ENCODE results near the gene TGFBRAP1.

Gene TGFBRAP1

GRCh38 chr2:105313877-105314276 lies 15.7 kb downstream of the TGFBRAP1 start:
- Histone ChIP-seq H2AFZ (ENCODE audit: low read depth) (no peak overlapping the region), H3K27ac (no peak overlapping the region), H3K4me3 (IDR thresholded peaks at IDR 0.05; ENCODE audit: insufficient read depth, low read depth, low read length) (no peak overlapping the region), H4K20me1 (ENCODE audit: insufficient read depth) (no peaks in the 10 kb centered on the region), H3K4me1 (ENCODE audit: low read depth, poor library complexity, severe bottlenecking) (peaks cover 4% of the 10 kb centered on the region), H3K36me3 (ENCODE audit: insufficient read depth) (no peaks in the 10 kb centered on the region), H3K4me2 (no peak overlapping the region), H3K27me3 (ENCODE audit: insufficient read depth, low read depth) (no peaks in the 10 kb centered on the region), H3K79me2 (ENCODE audit: insufficient read depth, low read depth) (peaks cover 47% of the 10 kb centered on the region; the same call in 1 of the 2 replicates), H3K9ac (no peak overlapping the region)
- no peak for TF ChIP-seq CTCF (conservative IDR thresholded peaks at IDR 0.05; ENCODE audit: low read depth, low read length)

- H3K4me2 ChIP-seq, result no peak overlapping the region
- H4K20me1 ChIP-seq (ENCODE audit: insufficient read depth), result no peaks in the 10 kb centered on the region
- no peaks in the 10 kb centered on the region for H3K27me3 ChIP-seq (ENCODE audit: insufficient read depth, low read depth)
- no peak overlapping the region for H3K9ac ChIP-seq
- H3K4me3 ChIP-seq (IDR thresholded peaks at IDR 0.05; ENCODE audit: insufficient read depth, low read depth, low read length), result no peak overlapping the region
- TF ChIP-seq CTCF (conservative IDR thresholded peaks at IDR 0.05; ENCODE audit: low read depth, low read length), result no peak
- peaks cover 19% of the 10 kb centered on the region; the same call in 1 of the 2 replicates for H3K79me2 ChIP-seq (ENCODE audit: insufficient read depth, low read depth)
- H3K36me3 ChIP-seq (ENCODE audit: insufficient read depth), result no peaks in the 10 kb centered on the region
- no peak overlapping the region for H3K27ac ChIP-seq
- no peak overlapping the region for H2AFZ ChIP-seq (ENCODE audit: low read depth)
- no peaks in the 10 kb centered on the region for H3K4me1 ChIP-seq (ENCODE audit: low read depth, poor library complexity, severe bottlenecking)
Observed at GRCh38 chr2:105309147-105309545, 20.4 kb downstream of the TGFBRAP1 start.

- Histone ChIP-seq H2AFZ (ENCODE audit: low read depth) (no peak overlapping the region), H3K79me2 (ENCODE audit: insufficient read depth, low read depth) (peaks cover 19% of the 10 kb centered on the region; the same call in 1 of the 2 replicates), H3K9ac (no peak overlapping the region), H3K4me1 (ENCODE audit: low read depth, poor library complexity, severe bottlenecking) (no peaks in the 10 kb centered on the region), H3K27ac (no peak overlapping the region), H4K20me1 (ENCODE audit: insufficient read depth) (no peaks in the 10 kb centered on the region), H3K36me3 (ENCODE audit: insufficient read depth) (no peaks in the 10 kb centered on the region), H3K4me3 (IDR thresholded peaks at IDR 0.05; ENCODE audit: insufficient read depth, low read depth, low read length) (no peak overlapping the region), H3K4me2 (no peak overlapping the region), H3K27me3 (ENCODE audit: insufficient read depth, low read depth) (no peaks in the 10 kb centered on the region)
- TF ChIP-seq CTCF (conservative IDR thresholded peaks at IDR 0.05; ENCODE audit: low read depth, low read length), result no peak
Observed at GRCh38 chr2:105308382-105309146, 21.0 kb downstream of the TGFBRAP1 start.

- peaks cover 19% of the 10 kb centered on the region; the same call in 1 of the 2 replicates for H3K79me2 ChIP-seq (ENCODE audit: insufficient read depth, low read depth)
- TF ChIP-seq CTCF (conservative IDR thresholded peaks at IDR 0.05; ENCODE audit: low read depth, low read length), result no peak
Observed at GRCh38 chr2:105307962-105308361, 21.6 kb downstream of the TGFBRAP1 start.

More at GRCh38 chr2:105307962-105308361, 21.6 kb downstream of the TGFBRAP1 start:
- H3K27ac ChIP-seq, result no peak overlapping the region
- H3K36me3 ChIP-seq (ENCODE audit: insufficient read depth), result no peaks in the 10 kb centered on the region
- H3K4me1 ChIP-seq (ENCODE audit: low read depth, poor library complexity, severe bottlenecking), result no peaks in the 10 kb centered on the region
- no peak overlapping the region for H3K4me3 ChIP-seq (IDR thresholded peaks at IDR 0.05; ENCODE audit: insufficient read depth, low read depth, low read length)
- H3K9ac ChIP-seq, result no peak overlapping the region
- H3K27me3 ChIP-seq (ENCODE audit: insufficient read depth, low read depth), result no peaks in the 10 kb centered on the region
- no peak overlapping the region for H2AFZ ChIP-seq (ENCODE audit: low read depth)
- H4K20me1 ChIP-seq (ENCODE audit: insufficient read depth), result no peaks in the 10 kb centered on the region
- no peak overlapping the region for H3K4me2 ChIP-seq
